ENCODE data around the gene PLEKHN1. TPM values are rescaled to one million over a fixed set of nuclear protein-coding genes. Genes with fewer than 3 reads are reported as not detected.

Gene PLEKHN1
- polyA plus RNA-seq, 2 donors, result 35.6 to 74.7 TPM

- Histone ChIP-seq H3K36me3 (ENCODE audit: control insufficient read depth in 2 of 2, insufficient read depth in 2 of 2, low read length in 1 of 2) (no peaks in the 10 kb centered on the region), H3K9me3 (ENCODE audit: control insufficient read depth in 2 of 2, insufficient read depth in 1 of 2, low read depth in 1 of 2, low read length in 1 of 2) (no peaks in the 10 kb centered on the region), H3K4me1 (ENCODE audit: control insufficient read depth in 2 of 2, insufficient read depth in 2 of 2, low read length in 1 of 2) (peaks cover 4 to 12% of the 10 kb centered on the region in 2 donors), H3K27me3 (ENCODE audit: control insufficient read depth in 1 of 2, insufficient read depth in 2 of 2, low read length in 2 of 2) (peaks cover 0 to 7% of the 10 kb centered on the region in 2 donors), H3K4me3 (ENCODE audit: low read depth in 1 of 2, low read length in 2 of 2) (no peak overlapping the region), H3K27ac (ENCODE audit: low read depth in 2 of 2, low read length in 1 of 2) (no peak overlapping the region)
- WGBS, 2 donors, result 32 to 33% methylated on average over 28 to 30 of the region's 30 CpGs
Observed at GRCh38 chr1:995665-996633, 29.7 kb downstream of the PLEKHN1 start.

- no peaks in the 10 kb centered on the region for H3K36me3 ChIP-seq (ENCODE audit: control insufficient read depth in 2 of 2, insufficient read depth in 2 of 2, low read length in 1 of 2)
Observed at GRCh38 chr1:996851-997712, 30.8 kb downstream of the PLEKHN1 start.

GRCh38 chr1:997713-997992 is 31.4 kb downstream of the PLEKHN1 start:
- Histone ChIP-seq H3K4me1 (ENCODE audit: control insufficient read depth in 2 of 2, insufficient read depth in 2 of 2, low read length in 1 of 2) (peaks cover 4 to 14% of the 10 kb centered on the region in 2 donors), H3K27ac (ENCODE audit: low read depth in 2 of 2, low read length in 1 of 2) (no peak overlapping the region), H3K36me3 (ENCODE audit: control insufficient read depth in 2 of 2, insufficient read depth in 2 of 2, low read length in 1 of 2) (no peaks in the 10 kb centered on the region), H3K27me3 (ENCODE audit: control insufficient read depth in 1 of 2, insufficient read depth in 2 of 2, low read length in 2 of 2) (peaks cover 0 to 7% of the 10 kb centered on the region in 2 donors), H3K9me3 (ENCODE audit: control insufficient read depth in 2 of 2, insufficient read depth in 1 of 2, low read depth in 1 of 2, low read length in 1 of 2) (no peaks in the 10 kb centered on the region), H3K4me3 (ENCODE audit: low read depth in 1 of 2, low read length in 2 of 2) (no peak overlapping the region)
- 62 to 68% methylated on average over 3 of the region's 3 CpGs for WGBS, 2 donors

More at GRCh38 chr1:996851-997712, 30.8 kb downstream of the PLEKHN1 start:
- WGBS, 2 donors, result 58% methylated on average over 21 to 24 of the region's 24 CpGs
- no peak overlapping the region for H3K4me3 ChIP-seq (ENCODE audit: low read depth in 1 of 2, low read length in 2 of 2)
- peaks cover 0 to 7% of the 10 kb centered on the region in 2 donors for H3K27me3 ChIP-seq (ENCODE audit: control insufficient read depth in 1 of 2, insufficient read depth in 2 of 2, low read length in 2 of 2)
- peaks cover 4 to 14% of the 10 kb centered on the region in 2 donors for H3K4me1 ChIP-seq (ENCODE audit: control insufficient read depth in 2 of 2, insufficient read depth in 2 of 2, low read length in 1 of 2)
- no peaks in the 10 kb centered on the region for H3K9me3 ChIP-seq (ENCODE audit: control insufficient read depth in 2 of 2, insufficient read depth in 1 of 2, low read depth in 1 of 2, low read length in 1 of 2)
- H3K27ac ChIP-seq (ENCODE audit: low read depth in 2 of 2, low read length in 1 of 2), result no peak overlapping the region

- peaks cover 0 to 7% of the 10 kb centered on the region in 2 donors for H3K27me3 ChIP-seq (ENCODE audit: control insufficient read depth in 1 of 2, insufficient read depth in 2 of 2, low read length in 2 of 2)
- WGBS, 2 donors, result 25 to 27% methylated on average over 50 to 75 of the region's 75 CpGs
- peaks cover 4 to 14% of the 10 kb centered on the region in 2 donors for H3K4me1 ChIP-seq (ENCODE audit: control insufficient read depth in 2 of 2, insufficient read depth in 2 of 2, low read length in 1 of 2)
- H3K4me3 ChIP-seq (ENCODE audit: low read depth in 1 of 2, low read length in 2 of 2), result peak overlapping the region; percentile 22 to 59
- H3K27ac ChIP-seq (ENCODE audit: low read depth in 2 of 2, low read length in 1 of 2), result no peak overlapping the region
- H3K9me3 ChIP-seq (ENCODE audit: control insufficient read depth in 2 of 2, insufficient read depth in 1 of 2, low read depth in 1 of 2, low read length in 1 of 2), result no peaks in the 10 kb centered on the region
- no peaks in the 10 kb centered on the region for H3K36me3 ChIP-seq (ENCODE audit: control insufficient read depth in 2 of 2, insufficient read depth in 2 of 2, low read length in 1 of 2)
Observed at GRCh38 chr1:997993-998744, 31.9 kb downstream of the PLEKHN1 start.

- 1 to 4% methylated on average over 15 to 27 of the region's 27 CpGs for WGBS, 2 donors
- Histone ChIP-seq H3K9me3 (ENCODE audit: control insufficient read depth in 2 of 2, insufficient read depth in 1 of 2, low read depth in 1 of 2, low read length in 1 of 2) (no peaks in the 10 kb centered on the region), H3K27me3 (ENCODE audit: control insufficient read depth in 1 of 2, insufficient read depth in 2 of 2, low read length in 2 of 2) (peaks cover 0 to 7% of the 10 kb centered on the region in 2 donors), H3K27ac (ENCODE audit: low read depth in 2 of 2, low read length in 1 of 2) (no peak overlapping the region), H3K4me3 (ENCODE audit: low read depth in 1 of 2, low read length in 2 of 2) (peak overlapping the region; percentile 59 to 64), H3K36me3 (ENCODE audit: control insufficient read depth in 2 of 2, insufficient read depth in 2 of 2, low read length in 1 of 2) (no peaks in the 10 kb centered on the region), H3K4me1 (ENCODE audit: control insufficient read depth in 2 of 2, insufficient read depth in 2 of 2, low read length in 1 of 2) (peaks cover 4 to 14% of the 10 kb centered on the region in 2 donors)
Observed at GRCh38 chr1:998745-998994, 32.4 kb downstream of the PLEKHN1 start.

GRCh38 chr1:998995-999724 is 32.9 kb downstream of the PLEKHN1 start:
- 1% methylated on average over 40 to 86 of the region's 86 CpGs for WGBS, 2 donors
- Histone ChIP-seq H3K9me3 (ENCODE audit: control insufficient read depth in 2 of 2, insufficient read depth in 1 of 2, low read depth in 1 of 2, low read length in 1 of 2) (no peaks in the 10 kb centered on the region), H3K4me3 (ENCODE audit: low read depth in 1 of 2, low read length in 2 of 2) (peak overlapping the region; percentile 59 to 64), H3K27ac (ENCODE audit: low read depth in 2 of 2, low read length in 1 of 2) (peak overlapping the region; percentile 61 to 94), H3K4me1 (ENCODE audit: control insufficient read depth in 2 of 2, insufficient read depth in 2 of 2, low read length in 1 of 2) (peaks cover 4 to 14% of the 10 kb centered on the region in 2 donors), H3K27me3 (ENCODE audit: control insufficient read depth in 1 of 2, insufficient read depth in 2 of 2, low read length in 2 of 2) (peaks cover 0 to 7% of the 10 kb centered on the region in 2 donors), H3K36me3 (ENCODE audit: control insufficient read depth in 2 of 2, insufficient read depth in 2 of 2, low read length in 1 of 2) (no peaks in the 10 kb centered on the region)

GRCh38 chr1:999725-1000356 is 33.6 kb downstream of the PLEKHN1 start, which contains the start of gene HES4:
TSS of gene HES4 (minus strand) at chr1:1000097. CDS start at chr1:999973, 124 bp downstream.
- 0 to 1% methylated on average over 73 to 95 of the region's 95 CpGs for WGBS, 2 donors

GRCh38 chr1:1000357-1001056 is 34.2 kb downstream of the PLEKHN1 start:
- Histone ChIP-seq H3K4me3 (ENCODE audit: low read depth in 1 of 2, low read length in 2 of 2) (peak overlapping the region; percentile 59 to 64), H3K27me3 (ENCODE audit: control insufficient read depth in 1 of 2, insufficient read depth in 2 of 2, low read length in 2 of 2) (peaks cover 0 to 7% of the 10 kb centered on the region in 2 donors), H3K4me1 (ENCODE audit: control insufficient read depth in 2 of 2, insufficient read depth in 2 of 2, low read length in 1 of 2) (peaks cover 4 to 18% of the 10 kb centered on the region in 2 donors), H3K27ac (ENCODE audit: low read depth in 2 of 2, low read length in 1 of 2) (peak overlapping the region; percentile 93 to 94), H3K36me3 (ENCODE audit: control insufficient read depth in 2 of 2, insufficient read depth in 2 of 2, low read length in 1 of 2) (no peaks in the 10 kb centered on the region), H3K9me3 (ENCODE audit: control insufficient read depth in 2 of 2, insufficient read depth in 1 of 2, low read depth in 1 of 2, low read length in 1 of 2) (no peaks in the 10 kb centered on the region)
- WGBS, 2 donors, result 1 to 2% methylated on average over 54 to 75 of the region's 75 CpGs

More at GRCh38 chr1:999725-1000356, 33.6 kb downstream of the PLEKHN1 start, which contains the start of gene HES4:
- peak within 1 kb of the TSS; percentile 93 to 94 for H3K27ac ChIP-seq (ENCODE audit: low read depth in 2 of 2, low read length in 1 of 2)
- H3K27me3 ChIP-seq (ENCODE audit: control insufficient read depth in 1 of 2, insufficient read depth in 2 of 2, low read length in 2 of 2), result peaks cover 0 to 7% of the 10 kb centered on the region in 2 donors
- no peaks in the 10 kb centered on the region for H3K36me3 ChIP-seq (ENCODE audit: control insufficient read depth in 2 of 2, insufficient read depth in 2 of 2, low read length in 1 of 2)
- H3K4me1 ChIP-seq (ENCODE audit: control insufficient read depth in 2 of 2, insufficient read depth in 2 of 2, low read length in 1 of 2), result peaks cover 4 to 14% of the 10 kb centered on the region in 2 donors
- peak within 1 kb of the TSS; percentile 59 to 64 for H3K4me3 ChIP-seq (ENCODE audit: low read depth in 1 of 2, low read length in 2 of 2)
- no peaks in the 10 kb centered on the region for H3K9me3 ChIP-seq (ENCODE audit: control insufficient read depth in 2 of 2, insufficient read depth in 1 of 2, low read depth in 1 of 2, low read length in 1 of 2)

All from esophagus (tissue), 2 donors.